ENCODE results near the gene OR2L2.
"Not testable (repeated sequence)": the region's sequence is repeated elsewhere in the genome, so short reads cannot be mapped to it uniquely, and the experiment has no call there.

Gene OR2L2

DNA sequence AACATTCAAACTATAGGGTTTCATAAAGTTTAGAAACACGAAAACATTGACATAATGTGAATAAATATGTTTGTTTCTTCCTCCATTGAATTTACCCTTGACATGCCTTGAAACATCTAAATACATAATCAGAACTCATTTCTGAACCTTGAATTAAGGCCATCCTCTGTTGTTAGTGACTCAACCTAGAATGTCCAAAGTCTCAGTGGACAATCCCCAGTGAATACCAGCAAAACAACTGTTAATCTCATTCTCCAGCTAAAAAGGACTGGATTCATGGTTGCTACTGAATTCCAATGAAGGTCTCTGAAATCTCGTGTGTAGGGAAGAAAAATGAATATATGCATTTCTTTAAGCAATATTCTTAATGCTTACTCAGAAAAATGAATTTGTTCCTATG, at the start of gene OR2L2:
OR2L2 (plus strand) TSS at position 301 of the 400 bp plus-strand sequence. CDS start 8,198 bp downstream, outside the sequence.
- in situ Hi-C loops (cut with MboI; ENCODE audit: low sequenced_read_pairs) = no loop called here

- in situ Hi-C loops (cut with MboI; ENCODE audit: low sequenced_read_pairs) = no loop called here
Observed at GRCh38 chr1:247992986-247993385, 36.9 kb upstream of the OR2L2 start.

- in situ Hi-C loops (cut with MboI; ENCODE audit: low sequenced_read_pairs) = no loop called here
Observed at GRCh38 chr1:247998811-247999210, 31.1 kb upstream of the OR2L2 start.

- in situ Hi-C loops (cut with MboI; ENCODE audit: low sequenced_read_pairs) = no loop called here
Observed at GRCh38 chr1:248000169-248000568, 29.7 kb upstream of the OR2L2 start.

DNA sequence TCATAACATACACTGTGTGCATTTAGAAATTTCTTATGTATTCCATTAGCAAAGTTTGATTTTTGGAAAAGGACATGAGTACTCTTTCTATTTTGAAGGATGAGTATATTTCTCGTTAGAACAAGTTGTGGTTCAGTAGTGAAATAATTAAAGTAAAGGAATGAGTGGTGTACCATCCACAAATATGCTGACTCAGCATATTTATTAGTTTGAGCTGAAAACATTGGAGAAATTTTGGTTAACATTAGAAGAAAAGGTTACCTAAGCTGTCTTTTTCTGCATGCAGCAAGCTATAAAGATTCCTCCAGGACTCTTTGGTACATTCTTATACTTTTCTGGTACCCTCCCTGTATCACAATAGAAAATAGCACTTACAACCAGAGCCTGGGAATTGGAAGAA, 22.1 kb upstream of the OR2L2 start:
- in situ Hi-C loops (cut with MboI; ENCODE audit: low sequenced_read_pairs) = no loop called here

GRCh38 chr1:248009681-248010080, 20.2 kb upstream of the OR2L2 start:
- in situ Hi-C loops (cut with MboI; ENCODE audit: low sequenced_read_pairs) = no loop called here

DNA sequence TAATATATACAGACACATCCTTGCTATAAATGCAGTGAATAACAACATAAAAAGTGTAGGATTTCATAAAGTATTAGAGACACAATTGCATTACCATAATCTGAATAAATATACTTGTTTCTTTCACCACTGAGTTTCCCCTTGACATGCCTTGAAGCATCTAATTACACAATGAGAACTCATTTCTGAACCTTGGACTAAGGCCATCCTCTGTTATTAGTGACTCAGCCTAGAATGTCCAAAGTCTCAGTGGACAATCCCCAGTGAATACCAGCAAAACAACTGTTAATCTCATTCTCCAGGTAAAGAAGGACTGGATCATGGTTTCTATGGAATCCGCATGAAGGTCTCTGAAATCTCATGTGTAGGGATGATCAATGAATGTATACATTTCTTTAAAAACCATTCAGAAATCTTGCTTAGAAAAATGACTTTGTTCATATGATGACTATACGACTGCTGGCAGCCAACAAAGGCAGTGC, 16.6 kb upstream of the OR2L2 start, which contains the start of gene OR2L5:
OR2L5 (plus strand) TSS at position 432 of the 482 bp plus-strand sequence. CDS start 8,288 bp downstream, outside the sequence.
- in situ Hi-C loops (cut with MboI; ENCODE audit: low sequenced_read_pairs) = no loop called here

- in situ Hi-C loops (cut with MboI; ENCODE audit: low sequenced_read_pairs) = no loop called here
Observed at GRCh38 chr1:248015803-248016202, 14.1 kb upstream of the OR2L2 start.

GRCh38 chr1:248045209-248045608, 15.3 kb downstream of the OR2L2 start:
- in situ Hi-C loops (cut with MboI; ENCODE audit: low sequenced_read_pairs) = no loop called here

GRCh38 chr1:248046536-248046935, 16.7 kb downstream of the OR2L2 start, which contains the start of gene OR2L3:
TSS of gene OR2L3 (plus strand) at chr1:248046836. CDS start at chr1:248060682, 13,846 bp downstream.
- in situ Hi-C loops (cut with MboI; ENCODE audit: low sequenced_read_pairs) = no loop called here

DNA sequence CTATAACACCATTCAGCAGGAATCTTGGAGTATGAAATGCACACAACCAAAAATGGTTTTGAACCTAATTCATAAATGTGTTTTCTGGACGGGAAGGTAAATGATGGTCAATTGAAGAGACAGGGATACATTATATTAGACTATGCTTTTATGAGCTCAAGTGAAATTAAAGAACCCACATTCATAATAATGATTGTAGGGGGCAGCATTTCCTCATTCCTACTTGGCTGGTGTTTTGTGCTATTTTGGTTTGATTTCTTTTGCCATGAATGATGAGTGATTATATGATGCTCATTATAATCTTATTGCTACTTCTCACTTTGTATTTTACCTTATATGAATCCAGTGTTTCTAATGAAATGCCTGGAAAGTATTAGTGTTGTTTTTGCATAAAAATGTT, 17.1 kb downstream of the OR2L2 start:
- in situ Hi-C loops (cut with MboI; ENCODE audit: low sequenced_read_pairs) = no loop called here

GRCh38 chr1:248054671-248055070, 24.8 kb downstream of the OR2L2 start:
- in situ Hi-C loops (cut with MboI; ENCODE audit: low sequenced_read_pairs) = no loop called here

GRCh38 chr1:248055261-248055660, 25.4 kb downstream of the OR2L2 start:
- in situ Hi-C loops (cut with MboI; ENCODE audit: low sequenced_read_pairs) = no loop called here

- in situ Hi-C loops (cut with MboI; ENCODE audit: low sequenced_read_pairs) = no loop called here
Observed at GRCh38 chr1:248065071-248065470, 35.2 kb downstream of the OR2L2 start.

DNA sequence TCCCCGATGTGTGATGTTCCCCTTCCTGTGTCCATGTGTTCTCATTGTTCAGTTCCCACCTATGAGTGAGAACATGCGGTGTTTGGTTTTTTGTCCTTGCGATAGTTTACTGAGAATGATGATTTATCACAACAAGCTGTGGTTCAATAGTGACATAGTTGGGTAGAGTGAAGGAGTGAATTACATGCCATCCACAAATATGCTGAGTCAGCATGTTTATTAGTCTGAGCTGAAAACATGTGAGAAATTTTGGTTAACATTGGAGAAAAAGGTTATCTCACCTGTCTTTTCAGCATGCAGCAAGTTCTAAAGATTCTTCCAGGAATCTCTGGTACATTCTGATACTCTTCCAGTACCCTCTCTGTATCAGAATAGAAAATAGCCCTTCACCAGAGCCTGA, 35.7 kb downstream of the OR2L2 start:
- in situ Hi-C loops (cut with MboI; ENCODE audit: low sequenced_read_pairs) = no loop called here

- in situ Hi-C loops (cut with MboI; ENCODE audit: low sequenced_read_pairs) = not testable (repeated sequence)
Observed at GRCh38 chr1:248083864-248084263, 54.0 kb downstream of the OR2L2 start.
